ENCODE data around the gene PGLYRP1. TPM values are rescaled to one million over a fixed set of nuclear protein-coding genes. Genes with fewer than 3 reads are reported as not detected.

PGLYRP1 gene
- total and polyA plus RNA-seq, 2 of the 4 experiments (the other 2 are of a cell fraction) = not detected

- no peak for TF ChIP-seq CTCF (conservative IDR thresholded peaks at IDR 0.05; ENCODE audit: low read depth, low read length)
These were observed 4.8 kb downstream of the PGLYRP1 start (continued) for GRCh38 chr19:46017874-46018675.

GRCh38 chr19:46017095-46017429, 5.8 kb downstream of the PGLYRP1 start:
- WGBS, 2 experiments (ENCODE audit: extremely low coverage in 2 of 2, insufficient read length in 1 of 2) = no CpG with 5 or more reads among the region's 7 CpGs
- no peak overlapping the region for H3K56ac ChIP-seq (ENCODE audit: extremely low read depth, insufficient read depth, low read length)
- no peak overlapping the region for H4K5ac ChIP-seq (ENCODE audit: low read depth, low read length)
- no peak overlapping the region for H4K91ac ChIP-seq (ENCODE audit: insufficient read depth, low read depth, low read length)
- H3K36me3 ChIP-seq (ENCODE audit: control insufficient read depth, insufficient read depth, low read length) = no peaks in the 10 kb centered on the region
- no peak overlapping the region for H2BK5ac ChIP-seq (ENCODE audit: low read depth, low read length, poor library complexity, severe bottlenecking)
- no peak overlapping the region for H4K8ac ChIP-seq (ENCODE audit: low read depth in 2 of 2, low read length in 2 of 2)
- peaks cover 21% of the 10 kb centered on the region for H4K20me1 ChIP-seq (ENCODE audit: insufficient read depth, low read length)
- in situ Hi-C loops (cut with MboI; ENCODE audit: low sequenced_read_pairs) (no loop called here), dilution Hi-C loops (cut with HindIII; ENCODE audit: low sequenced_read_pairs, unreplicated experiment) (no loop called here), intact Hi-C loops (cut with micrococcal nuclease) (no loop called here)
- H3K23ac ChIP-seq (ENCODE audit: low read depth, low read length) = no peak overlapping the region
- DNase-seq (no peak), ATAC-seq (ENCODE audit: low read depth) (no peak)
- no peak overlapping the region for H3K9ac ChIP-seq (ENCODE audit: low read depth, low read length)
- no peak overlapping the region for H2BK20ac ChIP-seq (ENCODE audit: low read depth, low read length)
- ChIA-PET POLR2A (ENCODE audit: unreplicated experiment) (no interaction called here), CTCF (interaction anchor here (0.6 to 1.9 kb wide), 7 partner anchors 10 to 153 kb away, joined by 3 to 11 read pairs (median 3); partner anchors contain the start of genes CCDC61 and FOXA3)
- no peak overlapping the region for H2BK120ac ChIP-seq (ENCODE audit: low read depth, low read length)
- H2AK9ac ChIP-seq (replicated peaks; ENCODE audit: low read depth, low read length, poor library complexity) = no peak overlapping the region
- peaks cover 7% of the 10 kb centered on the region; the same call in 1 of the 2 replicates for H3K4me1 ChIP-seq (ENCODE audit: control insufficient read depth, insufficient read depth, low read length)
- no peak overlapping the region for H3K27ac ChIP-seq (ENCODE audit: insufficient read depth, low read length)
- H3K9me3 ChIP-seq (ENCODE audit: control insufficient read depth, insufficient read depth, low read length) = no peaks in the 10 kb centered on the region
- no peak overlapping the region for H3K18ac ChIP-seq (ENCODE audit: low read depth, low read length)
- H3K79me1 ChIP-seq (ENCODE audit: low read depth in 1 of 2, low read length in 2 of 2) = no peaks in the 10 kb centered on the region
- H3K9me1 ChIP-seq (ENCODE audit: insufficient read depth, low read length) = peaks cover 3% of the 10 kb centered on the region; the same call in 1 of the 2 replicates
- H2AK5ac ChIP-seq (ENCODE audit: low read depth, low read length) = no peak overlapping the region
- no TSS peak for BruUV-seq (replicated peaks)
- no peak overlapping the region for H3K4me2 ChIP-seq (ENCODE audit: low read depth, low read length)
- H3K14ac ChIP-seq (replicated peaks; ENCODE audit: low read depth, low read length) = no peak overlapping the region
- H2AFZ ChIP-seq (replicated peaks; ENCODE audit: low read length, poor library complexity) = no peak overlapping the region
- H3K27me3 ChIP-seq (ENCODE audit: control insufficient read depth, insufficient read depth, low read length) = peaks cover 17% of the 10 kb centered on the region
- H3K4ac ChIP-seq (ENCODE audit: low read depth, low read length) = no peak overlapping the region
- no peak overlapping the region for H2BK15ac ChIP-seq (ENCODE audit: low read depth, low read length)
- H3K4me3 ChIP-seq (ENCODE audit: insufficient read depth, low read depth, low read length) = no peak overlapping the region
- no peak for TF ChIP-seq FOS (IDR thresholded peaks at IDR 0.05; ENCODE audit: low read depth, low read length)
- no peak for TF ChIP-seq SMC3 (IDR thresholded peaks at IDR 0.05; ENCODE audit: low read depth, low read length)
- no peak for TF ChIP-seq BHLHE40 (IDR thresholded peaks at IDR 0.05; ENCODE audit: low read depth, low read length)
- no peak for TF ChIP-seq MAFK (IDR thresholded peaks at IDR 0.05; ENCODE audit: low read depth, low read length)
- TF ChIP-seq CHD1 (IDR thresholded peaks at IDR 0.05; ENCODE audit: low read depth, low read length) = no peak
- no peak for TF ChIP-seq RFX5 (IDR thresholded peaks at IDR 0.05; ENCODE audit: low read depth, low read length)
- TF ChIP-seq CTCF (conservative IDR thresholded peaks at IDR 0.05; ENCODE audit: low read depth, low read length) = no peak
- TF ChIP-seq RAD21 (IDR thresholded peaks at IDR 0.05; ENCODE audit: low read length) = no peak
- TF ChIP-seq CEBPB (IDR thresholded peaks at IDR 0.05; ENCODE audit: low read depth, low read length) = no peak
- no peak for TF ChIP-seq USF2 (IDR thresholded peaks at IDR 0.05; ENCODE audit: low read depth, low read length)
- no peak for TF ChIP-seq RCOR1 (IDR thresholded peaks at IDR 0.05; ENCODE audit: insufficient replicate concordance, low read length)
